GM12878 (cell line): Measurements from ENCODE around the gene SEMA3A. TPM values are rescaled to one million over a fixed set of nuclear protein-coding genes. Genes with fewer than 3 reads are reported as not detected.

Experiments
- ATAC-seq: fragments of 200-7000 bp; cut with Tn5 transposase; 3 replicates; pipeline ENCODE4 v1.9.1; 2020; ENCODE audit warnings: mild to moderate bottlenecking, moderate library complexity
- BruUV-seq: library from RNA; stranded (reverse); fragments of 400-500 nt; replicated peaks from 2 replicates; lab custom pipeline; 2021; lab: Mats Ljungman, UMichigan
- CTCF ChIA-PET: fragments of 300-600 bp; sonication (Branson Sonifier 250); formaldehyde crosslinking; extraction: SDS; loops from one replicate; lab custom pipeline; 2021; ENCODE audit warnings: inconsistent platforms; lab: Yijun Ruan, JAX
- POLR2A ChIA-PET: fragments of 350-600 bp; formaldehyde crosslinking; extraction: SDS; loops from one replicate; lab custom pipeline; 2021; ENCODE audit warnings: inconsistent platforms; lab: Charles Lee
- RAD21 ChIA-PET: fragments of 300-600 bp; sonication (Branson Sonifier 250); formaldehyde crosslinking; loops from one replicate; lab custom pipeline; 2023; ENCODE audit warnings: antibody characterized with exemption; ENCODE audit not compliant: unreplicated experiment; lab: Charles Lee
- SMC1A ChIA-PET: fragments of 300-600 bp; sonication (Branson Sonifier 250); formaldehyde crosslinking; loops from one replicate; lab custom pipeline; 2023; ENCODE audit not compliant: unreplicated experiment, uncharacterized antibody; lab: Charles Lee
- DNase-seq: peaks from one replicate; pipeline ENCODE4 v3.0.0-alpha.2; 2011; ENCODE audit warnings: low read depth, low spot score
- FAIRE-seq: peaks from 3 replicates; lab custom pipeline; 2011; peaks lifted over from hg19 to GRCh38; lab: Jason Lieb, UNC
- H2AFZ ChIP-seq: 2 replicates; pipeline ENCODE4 v1.6.0; 2011; ENCODE audit warnings: low read depth, low read length, control low read depth; ENCODE audit not compliant: control insufficient read depth
- H3K27ac ChIP-seq: 2 replicates; pipeline ENCODE4 v1.5.1; 2011; ENCODE audit warnings: control low read depth; ENCODE audit not compliant: control insufficient read depth, insufficient read depth
- H3K27me3 ChIP-seq, 2 experiments: replicated peaks in 1 of 2; 2 replicates each; pipeline versions ENCODE4 v1.6.0 to v1.6.1; 2011; ENCODE audit warnings: low read length in 1 of 2; ENCODE audit not compliant: control insufficient read depth in 2 of 2, insufficient read depth in 2 of 2
- H3K36me3 ChIP-seq, 2 experiments: 2 replicates each; pipeline ENCODE4 v1.5.1; 2011; ENCODE audit warnings: low read length in 1 of 2; ENCODE audit not compliant: control insufficient read depth in 2 of 2, insufficient read depth in 2 of 2
- H3K4me1 ChIP-seq: 2 replicates; pipeline ENCODE4 v1.6.1; 2011; ENCODE audit warnings: mild to moderate bottlenecking, low read length, moderate library complexity, mixed read lengths; ENCODE audit not compliant: control insufficient read depth, insufficient read depth
- H3K4me2 ChIP-seq: 2 replicates; pipeline ENCODE4 v1.6.0; 2011; ENCODE audit warnings: control low read depth; ENCODE audit not compliant: control insufficient read depth, insufficient read depth
- H3K4me3 ChIP-seq: fragments of 200-600 bp; sonication (generic); 2 replicates; pipeline ENCODE4 v1.5.1; 2016
- H3K79me2 ChIP-seq: 2 replicates; pipeline ENCODE4 v1.6.0; 2011; ENCODE audit warnings: low read length; ENCODE audit not compliant: control insufficient read depth, insufficient read depth
- H3K9ac ChIP-seq: 2 replicates; pipeline ENCODE4 v1.8.0; 2011; ENCODE audit warnings: low read length, control low read depth, mixed read lengths; ENCODE audit not compliant: control insufficient read depth, insufficient read depth
- H3K9me3 ChIP-seq: replicated peaks from 3 replicates; pipeline ENCODE4 v1.5.1; 2011; ENCODE audit warnings: mild to moderate bottlenecking, low read length; ENCODE audit not compliant: control insufficient read depth, insufficient read depth
- H4K20me1 ChIP-seq: 2 replicates; pipeline ENCODE4 v1.6.0; 2011; ENCODE audit not compliant: control insufficient read depth, insufficient read depth
- REST ChIP-seq: IDR thresholded peaks from 2 replicates; pipeline ENCODE4 v1.6.1; 2012; ENCODE audit warnings: mild to moderate bottlenecking, low read depth, low read length
- RFX5 ChIP-seq: IDR thresholded peaks from 2 replicates; pipeline ENCODE4 v1.6.1; 2011; ENCODE audit warnings: low read depth, low read length, improper control_type of control experiment
- SMC3 ChIP-seq: IDR thresholded peaks from 2 replicates; pipeline ENCODE4 v1.6.1; 2011; ENCODE audit warnings: low read length, improper control_type of control experiment, borderline replicate concordance
- WGBS: methylation state at CpG from one replicate; pipeline ENCODE4 v1.1.6; 2016; ENCODE audit warnings: low lambda C conversion rate; ENCODE audit not compliant: insufficient replicate concordance, insufficient coverage; ENCODE audit errors: missing lambda C conversion rate; 5-methylcytosine and 5-hydroxymethylcytosine counted together
- in situ Hi-C: fragments of 300-500 bp; cut with MboI; formaldehyde crosslinking; loops from 9 replicates; pipeline ENCODE4 v1.14.3; 2018; ENCODE audit warnings: mixed read lengths
- intact Hi-C: fragments of 100-400 bp; cut with micrococcal nuclease; formaldehyde crosslinking; loops from one replicate; pipeline ENCODE4 v1.14.2; 2022; ENCODE audit not compliant: unreplicated experiment
- polyA plus RNA-seq, 11 experiments: library from polyadenylated mRNA; depleted of rRNA in 4 of 11; unstranded in 6 of 11; stranded (reverse) in 5 of 11; fragments of >200 nt; fragmentation: Nextera tagmentation in 4 of 11; fragmentation: Illumina TruSeq in 1 of 11; extraction: Ambion mirVana in 4 of 11; extraction: Trizol in 1 of 11; gene quantifications; 1 replicate in 1 of 11; 2 replicates in 10 of 11; pipeline versions ENCODE4 v1.2.1 to v1.2.3, GENCODE V29; 2011 to 2016; ENCODE audit warnings: inconsistent platforms in 2 of 11, missing spikeins in 2 of 11, low read depth in 1 of 11
- total RNA-seq, 4 experiments: library from RNA; depleted of rRNA in 3 of 4; stranded (reverse); fragments of >200 nt in 3 of 4; fragmentation: Illumina TruSeq in 1 of 4; extraction: Trizol in 1 of 4; gene quantifications; 2 replicates each; pipeline versions ENCODE4 v1.2.1 to v1.2.3, GENCODE V29; 2013 to 2021

The SEMA3A gene
- total and polyA plus RNA-seq, 10 of the 15 experiments (the other 5 are each of a cell fraction or from before 2014, with no cell fraction given), result 0.01 to 3.3 (median 0.24) TPM

GRCh38 chr7:84191842-84192241 is 2.7 kb downstream of the SEMA3A start:
- ATAC-seq, result no peak
- H3K27me3 ChIP-seq, result no peaks in the 10 kb centered on the region
- TF ChIP-seq SMC3 (no peak), RFX5 (no peak), REST (no peak)
- TF ChIP-seq, all 136 proteins: peak for 0
- ChIA-PET POLR2A (no interaction called here), SMC1A (interaction anchor here (0.7 to 1.2 kb wide), 4 partner anchors 80 to 830 kb away, joined by 3 to 4 read pairs (median 4); no protein-coding TSS in a partner anchor), CTCF (interaction anchor here (2.7 kb wide), 1 partner anchor 256 kb away, joined by 8 read pairs; no protein-coding TSS in a partner anchor), RAD21 (interaction anchor here (0.8 kb wide), 1 partner anchor 257 kb away, joined by 3 read pairs; no protein-coding TSS in a partner anchor)
- H3K4me3 ChIP-seq, result no peak overlapping the region
- in situ Hi-C loops (no loop called here), intact Hi-C loops (no loop called here)
- no peaks in the 10 kb centered on the region for H3K79me2 ChIP-seq
- DNase-seq, result no peak
- no TSS peak for BruUV-seq
- no peak overlapping the region for H3K9ac ChIP-seq
- H3K27ac ChIP-seq, result no peak overlapping the region
- WGBS, result 35% methylated on average over 1 of the region's 1 CpG
- H3K9me3 ChIP-seq, result no peaks in the 10 kb centered on the region
- H2AFZ ChIP-seq, result no peak overlapping the region
- FAIRE-seq, result no peak
- no peaks in the 10 kb centered on the region for H3K4me1 ChIP-seq
- H3K4me2 ChIP-seq, result no peak overlapping the region
- H4K20me1 ChIP-seq, result no peaks in the 10 kb centered on the region
- H3K36me3 ChIP-seq, result no peaks in the 10 kb centered on the region
